Glutamatergic neuron (in vitro differentiated cells): ENCODE data around the gene DIABLO. TPM values are rescaled to one million over a fixed set of nuclear protein-coding genes. Genes with fewer than 3 reads are reported as not detected.

Source experiments
- DNase-seq: peaks from one replicate; pipeline ENCODE4 v3.0.0; 2022
- H3K27ac Mint-ChIP-seq: one replicate; pipeline ENCODE4 v1.8.0; 2020; ENCODE audit warnings: mild to moderate bottlenecking, mixed read lengths, inconsistent platforms; ENCODE audit not compliant: unreplicated experiment
- H3K27me3 Mint-ChIP-seq: one replicate; pipeline ENCODE4 v1.8.0; 2020; ENCODE audit warnings: mild to moderate bottlenecking, moderate library complexity, mixed read lengths, inconsistent platforms; ENCODE audit not compliant: unreplicated experiment
- H3K36me3 Mint-ChIP-seq: one replicate; pipeline ENCODE4 v1.8.0; 2020; ENCODE audit warnings: mild to moderate bottlenecking, mixed read lengths, inconsistent platforms; ENCODE audit not compliant: unreplicated experiment
- H3K4me1 Mint-ChIP-seq: one replicate; pipeline ENCODE4 v1.8.0; 2020; ENCODE audit warnings: mild to moderate bottlenecking, low read depth, mixed read lengths, inconsistent platforms; ENCODE audit not compliant: unreplicated experiment
- H3K4me3 Mint-ChIP-seq: one replicate; pipeline ENCODE4 v1.8.0; 2020; ENCODE audit warnings: mild to moderate bottlenecking, mixed read lengths, inconsistent platforms; ENCODE audit not compliant: unreplicated experiment
- H3K9me3 Mint-ChIP-seq: one replicate; pipeline ENCODE4 v1.8.0; 2020; ENCODE audit warnings: mild to moderate bottlenecking, moderate library complexity, mixed read lengths, inconsistent platforms; ENCODE audit not compliant: unreplicated experiment
- total RNA-seq: library from RNA; stranded (reverse); fragmentation: NEBNext Ultra II Directional; extraction: Animal tissue kit (Norgen Biotek cat#: 25700); gene quantifications from one replicate; pipeline ENCODE4 v1.2.1, GENCODE V29; 2021; ENCODE audit not compliant: unreplicated experiment
- TF ChIP-seq, protein P1 (sequence below): fragments of 200-600 bp; sonication (generic); IDR thresholded peaks from one replicate; pipeline ENCODE4 v1.5.0; 2021; ENCODE audit not compliant: partially characterized antibody, unreplicated experiment

DIABLO gene
- total RNA-seq, 1 donor from 2014 or later, result 68.7 TPM

DNA sequence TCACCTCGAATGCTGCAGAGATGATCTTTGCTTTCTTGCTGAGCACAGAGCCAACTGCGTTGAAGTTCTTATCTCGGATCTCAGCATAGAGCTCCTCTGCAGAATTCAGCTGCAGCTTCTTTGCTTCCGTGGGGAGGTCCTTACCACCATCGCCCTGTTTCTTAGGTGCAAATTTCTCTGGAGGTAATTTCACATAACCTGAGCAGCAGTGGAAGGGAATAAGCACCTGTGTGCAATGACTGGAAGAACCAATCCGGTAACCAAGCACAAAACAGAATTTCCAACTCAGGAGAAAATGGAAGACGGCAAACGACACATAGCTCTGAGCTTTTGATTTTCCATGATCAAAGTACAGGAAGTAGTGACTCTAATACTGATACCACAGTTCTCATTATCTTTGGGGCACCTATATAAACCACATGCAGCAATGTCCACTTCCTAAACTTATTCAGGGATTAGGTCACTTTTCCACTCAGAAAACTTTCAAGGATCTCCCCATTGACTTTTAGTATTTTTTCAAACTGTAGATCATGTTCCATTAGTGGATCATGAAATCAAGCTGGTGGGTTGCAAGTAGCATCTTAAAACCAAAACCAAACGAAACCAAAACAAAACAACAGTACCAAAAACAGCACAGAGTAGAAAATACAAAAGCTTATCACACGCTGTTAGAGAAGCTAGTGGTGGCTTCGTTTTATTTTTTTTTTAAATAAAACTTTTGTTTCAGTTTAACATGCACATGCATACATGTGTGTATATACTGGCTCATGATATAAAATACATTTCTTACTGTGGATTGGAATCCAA is 18.9 kb upstream of the DIABLO start:
- Mint-ChIP-seq H3K27ac (no peak overlapping the region), H3K4me1 (no peaks in the 10 kb centered on the region)
- DNase-seq, result no peak

DNA sequence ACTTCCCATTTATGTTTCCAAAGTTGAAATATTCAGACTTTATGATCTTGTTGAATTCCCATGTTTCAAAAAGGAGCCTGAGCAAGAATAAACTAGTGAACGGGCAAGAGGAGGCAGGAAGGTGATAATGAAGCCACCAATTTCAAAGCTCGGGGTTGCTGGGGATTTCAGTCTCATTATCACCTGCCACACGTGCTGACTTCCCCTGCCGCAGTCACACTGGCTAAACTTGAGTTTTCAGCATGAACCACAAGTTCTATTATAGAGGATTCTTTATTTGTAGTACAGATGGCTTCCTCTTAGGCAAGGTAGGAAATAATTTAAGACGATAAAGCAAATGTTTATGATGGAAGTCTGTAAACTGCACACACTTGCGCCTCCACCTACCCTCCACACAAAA is 18.1 kb upstream of the DIABLO start:
- H3K9me3 Mint-ChIP-seq, result peaks cover 3% of the 10 kb centered on the region
- peaks cover 4% of the 10 kb centered on the region for H3K36me3 Mint-ChIP-seq
- no peak overlapping the region for H3K27ac Mint-ChIP-seq
- H3K27me3 Mint-ChIP-seq, result peaks cover 4% of the 10 kb centered on the region
- H3K4me3 Mint-ChIP-seq, result no peak overlapping the region
- TF ChIP-seq, protein P1, sequence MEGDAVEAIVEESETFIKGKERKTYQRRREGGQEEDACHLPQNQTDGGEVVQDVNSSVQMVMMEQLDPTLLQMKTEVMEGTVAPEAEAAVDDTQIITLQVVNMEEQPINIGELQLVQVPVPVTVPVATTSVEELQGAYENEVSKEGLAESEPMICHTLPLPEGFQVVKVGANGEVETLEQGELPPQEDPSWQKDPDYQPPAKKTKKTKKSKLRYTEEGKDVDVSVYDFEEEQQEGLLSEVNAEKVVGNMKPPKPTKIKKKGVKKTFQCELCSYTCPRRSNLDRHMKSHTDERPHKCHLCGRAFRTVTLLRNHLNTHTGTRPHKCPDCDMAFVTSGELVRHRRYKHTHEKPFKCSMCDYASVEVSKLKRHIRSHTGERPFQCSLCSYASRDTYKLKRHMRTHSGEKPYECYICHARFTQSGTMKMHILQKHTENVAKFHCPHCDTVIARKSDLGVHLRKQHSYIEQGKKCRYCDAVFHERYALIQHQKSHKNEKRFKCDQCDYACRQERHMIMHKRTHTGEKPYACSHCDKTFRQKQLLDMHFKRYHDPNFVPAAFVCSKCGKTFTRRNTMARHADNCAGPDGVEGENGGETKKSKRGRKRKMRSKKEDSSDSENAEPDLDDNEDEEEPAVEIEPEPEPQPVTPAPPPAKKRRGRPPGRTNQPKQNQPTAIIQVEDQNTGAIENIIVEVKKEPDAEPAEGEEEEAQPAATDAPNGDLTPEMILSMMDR, result no peak
- H3K4me1 Mint-ChIP-seq, result peaks cover under 1% of the 10 kb centered on the region
- DNase-seq, result no peak

More for the DNA sequence above, 18.9 kb upstream of the DIABLO start:
- peaks cover 2% of the 10 kb centered on the region for H3K9me3 Mint-ChIP-seq
- TF ChIP-seq, protein P1, result no peak
- peaks cover 2% of the 10 kb centered on the region for H3K27me3 Mint-ChIP-seq
- no peak overlapping the region for H3K4me3 Mint-ChIP-seq
- H3K36me3 Mint-ChIP-seq, result peaks cover 4% of the 10 kb centered on the region

DNA sequence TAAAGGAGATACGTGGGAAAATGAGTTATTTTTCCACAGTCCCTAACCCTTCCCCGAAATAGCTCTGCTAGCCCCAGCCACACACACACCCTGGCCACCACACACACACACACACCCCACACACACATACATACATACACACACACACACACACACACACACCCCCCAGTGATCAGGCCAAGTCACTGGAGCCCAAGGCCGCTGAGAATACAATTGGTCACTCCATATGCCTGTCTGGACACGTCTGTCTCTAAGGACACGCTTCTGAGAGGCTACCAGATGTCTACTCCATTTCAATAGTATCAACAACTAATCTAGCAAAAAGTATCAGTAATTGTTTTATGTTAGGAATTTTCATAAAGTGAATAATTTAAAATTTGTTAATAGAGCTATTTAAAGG is 13.0 kb upstream of the DIABLO start:
- peaks cover 8% of the 10 kb centered on the region for H3K27me3 Mint-ChIP-seq
- H3K4me1 Mint-ChIP-seq, result peaks cover 6% of the 10 kb centered on the region
- H3K4me3 Mint-ChIP-seq, result peak overlapping the region; percentile 17
- H3K9me3 Mint-ChIP-seq, result peaks cover 6% of the 10 kb centered on the region
- TF ChIP-seq, protein P1, result no peak
- peak overlapping the region; percentile 90 for H3K27ac Mint-ChIP-seq
- no peaks in the 10 kb centered on the region for H3K36me3 Mint-ChIP-seq
- DNase-seq, result peak; percentile 59

DNA sequence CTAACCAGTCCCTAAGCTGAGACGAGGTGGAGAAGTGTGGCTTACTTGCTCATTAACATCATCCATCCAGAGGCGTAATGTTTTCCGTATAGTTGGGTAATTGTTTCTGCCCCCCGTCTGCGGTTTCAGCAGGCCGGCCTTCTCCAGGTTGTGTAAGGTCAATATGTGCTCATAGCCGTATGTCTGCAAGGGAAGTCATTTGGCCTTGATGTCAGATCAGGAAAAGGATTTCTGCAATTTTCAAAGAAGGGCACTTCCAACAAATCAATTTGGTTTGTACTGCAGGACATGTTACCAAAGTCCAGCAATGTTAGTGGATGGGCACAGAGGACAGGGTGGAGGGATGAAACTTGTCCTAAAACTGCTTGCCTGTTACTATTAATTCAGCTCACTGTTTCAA is 9.9 kb upstream of the DIABLO start:
- Mint-ChIP-seq H3K4me3 (no peak overlapping the region), H3K27me3 (peaks cover 8% of the 10 kb centered on the region), H3K9me3 (peaks cover 6% of the 10 kb centered on the region), H3K4me1 (peaks cover 6% of the 10 kb centered on the region), H3K36me3 (no peaks in the 10 kb centered on the region), H3K27ac (no peak overlapping the region)
- DNase-seq, result no peak
- TF ChIP-seq, protein P1, result no peak

DNA sequence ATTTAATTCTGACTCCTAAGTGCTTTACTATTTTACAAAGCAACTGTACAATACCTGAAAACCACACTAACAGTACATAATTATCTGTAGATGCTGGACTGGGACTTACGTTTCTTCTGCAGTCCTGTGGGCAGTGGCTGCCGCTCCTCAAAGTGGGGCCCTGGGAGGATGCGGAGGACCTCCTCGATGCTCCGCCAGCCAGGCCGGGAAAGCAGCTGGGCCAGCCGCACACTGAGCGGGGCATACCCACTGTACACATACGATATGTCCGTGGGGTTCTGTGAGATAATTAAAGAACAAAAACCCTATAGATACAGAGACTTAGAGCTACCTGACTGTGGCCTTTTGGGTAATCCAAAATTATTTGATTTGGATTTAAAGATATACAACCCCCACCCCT is 6.8 kb upstream of the DIABLO start:
- no peaks in the 10 kb centered on the region for H3K36me3 Mint-ChIP-seq
- peaks cover 8% of the 10 kb centered on the region for H3K4me1 Mint-ChIP-seq
- H3K27ac Mint-ChIP-seq, result no peak overlapping the region
- H3K9me3 Mint-ChIP-seq, result peaks cover 4% of the 10 kb centered on the region
- peaks cover 2% of the 10 kb centered on the region for H3K27me3 Mint-ChIP-seq
- no peak overlapping the region for H3K4me3 Mint-ChIP-seq
- no peak for DNase-seq
- TF ChIP-seq, protein P1, result no peak
